HG03108 (cell line): ENCODE data around the gene UMODL1.
"Not testable (repeated sequence)": the region's sequence is repeated elsewhere in the genome, so short reads cannot be mapped to it uniquely, and the experiment has no call there.

ENCODE experiments used
- ATAC-seq: cut with Tn5 transposase; IDR thresholded peaks from one replicate; pipeline ENCODE4 v1.9.1; 2021; ENCODE audit warnings: moderate library complexity; ENCODE audit not compliant: unreplicated experiment

The UMODL1 gene

GRCh38 chr21:42161401-42161955 is 90.4 kb downstream of the UMODL1 start:
- no peak for ATAC-seq

GRCh38 chr21:42161956-42162681 is 91.0 kb downstream of the UMODL1 start:
- ATAC-seq, result no peak

- ATAC-seq, result no peak
These were observed 91.9 kb downstream of the UMODL1 start for GRCh38 chr21:42162831-42163510.

- no peak for ATAC-seq
These were observed 92.4 kb downstream of the UMODL1 start for GRCh38 chr21:42163511-42163863.

- ATAC-seq, result no peak
These were observed 93.1 kb downstream of the UMODL1 start for GRCh38 chr21:42164064-42164789.

GRCh38 chr21:42164818-42165217 is 93.7 kb downstream of the UMODL1 start:
- ATAC-seq, result no peak

- ATAC-seq, result no peak
These were observed 94.8 kb downstream of the UMODL1 start for GRCh38 chr21:42165901-42166300.

GRCh38 chr21:42169758-42170157 is 98.6 kb downstream of the UMODL1 start:
- ATAC-seq, result no peak

- no peak for ATAC-seq
These were observed 100.3 kb downstream of the UMODL1 start for GRCh38 chr21:42171091-42172053.

GRCh38 chr21:42172596-42173483 is 101.7 kb downstream of the UMODL1 start:
- no peak for ATAC-seq

- ATAC-seq, result no peak
These were observed 103.1 kb downstream of the UMODL1 start for GRCh38 chr21:42174173-42174572.

- no peak for ATAC-seq
These were observed 104.1 kb downstream of the UMODL1 start for GRCh38 chr21:42175110-42175710.

- ATAC-seq, result no peak
These were observed 105.7 kb downstream of the UMODL1 start for GRCh38 chr21:42176859-42177258.

- no peak for ATAC-seq
These were observed 108.2 kb downstream of the UMODL1 start for GRCh38 chr21:42179316-42179715.

GRCh38 chr21:42180001-42180400 is 108.9 kb downstream of the UMODL1 start:
- ATAC-seq, result not testable (repeated sequence)

GRCh38 chr21:42182713-42183371 is 111.7 kb downstream of the UMODL1 start:
- no peak for ATAC-seq

- ATAC-seq, result no peak
These were observed 112.5 kb downstream of the UMODL1 start for GRCh38 chr21:42183374-42184266.

- ATAC-seq, result no peak
These were observed 115.5 kb downstream of the UMODL1 start for GRCh38 chr21:42186591-42186990.
